DOHH2 (cell line): ENCODE data around the gene CDK16.

Source experiments
- H3F3A ChIP-seq: fragments of 200-600 bp; sonication (generic), shearing (Covaris generic); 2 replicates; pipeline ENCODE4 v1.6.0; 2016; ENCODE audit warnings: antibody characterized with exemption, mild to moderate bottlenecking; ENCODE audit not compliant: control insufficient read depth, insufficient read depth
- H3K27ac ChIP-seq: fragments of 200-600 bp; sonication (generic); 2 replicates; pipeline ENCODE4 v1.5.1; 2014; ENCODE audit warnings: low read depth, mild to moderate bottlenecking, low read length, moderate library complexity
- H3K27me3 ChIP-seq: fragments of 200-600 bp; sonication (generic); 2 replicates; pipeline ENCODE4 v1.6.1; 2014; ENCODE audit warnings: mild to moderate bottlenecking, low read length, mixed read lengths; ENCODE audit not compliant: control insufficient read depth
- H3K36me3 ChIP-seq: fragments of 200-600 bp; sonication (generic); 2 replicates; pipeline ENCODE4 v1.6.1; 2014; ENCODE audit warnings: mild to moderate bottlenecking, low read length, moderate library complexity, mixed read lengths; ENCODE audit not compliant: control insufficient read depth
- H3K4me1 ChIP-seq: fragments of 200-600 bp; sonication (generic); 2 replicates; pipeline ENCODE4 v1.6.1; 2014; ENCODE audit warnings: mild to moderate bottlenecking, low read length, mixed read lengths; ENCODE audit not compliant: control insufficient read depth
- H3K4me2 ChIP-seq: fragments of 200-600 bp; sonication (generic); 2 replicates; pipeline ENCODE4 v1.6.0; 2014; ENCODE audit warnings: mild to moderate bottlenecking, low read length, moderate library complexity
- H3K4me3 ChIP-seq: fragments of 200-600 bp; sonication (generic); 2 replicates; pipeline ENCODE4 v1.5.1; 2014; ENCODE audit warnings: mild to moderate bottlenecking, low read length, mixed read lengths
- H3K79me2 ChIP-seq: fragments of 200-600 bp; sonication (generic); 2 replicates; pipeline ENCODE4 v1.6.1; 2014; ENCODE audit warnings: mild to moderate bottlenecking, low read length, mixed read lengths; ENCODE audit not compliant: control insufficient read depth
- H3K9me2 ChIP-seq: fragments of 200-600 bp; sonication (generic); replicated peaks from 2 replicates; pipeline ENCODE4 v1.6.1; 2014; ENCODE audit warnings: mild to moderate bottlenecking, low read length, mixed read lengths; ENCODE audit not compliant: control insufficient read depth
- H3K9me3 ChIP-seq: fragments of 200-600 bp; sonication (generic); 2 replicates; pipeline ENCODE4 v1.6.1; 2014; ENCODE audit warnings: antibody characterized with exemption, low read length, mixed read lengths; ENCODE audit not compliant: control insufficient read depth, insufficient read depth
- H4K20me1 ChIP-seq: fragments of 200-600 bp; sonication (generic); 2 replicates; pipeline ENCODE4 v1.6.0; 2014; ENCODE audit warnings: low read depth, mild to moderate bottlenecking, antibody characterized with exemption, low read length, moderate library complexity; ENCODE audit not compliant: control insufficient read depth, insufficient read depth
- CTCF ChIP-seq: fragments of 200-600 bp; sonication (generic); IDR thresholded peaks from one replicate; pipeline ENCODE4 v1.5.1; 2014; ENCODE audit warnings: antibody characterized with exemption, mild to moderate bottlenecking, low read depth, low read length; ENCODE audit not compliant: poor library complexity, severe bottlenecking
- EZH2phosphoT487 ChIP-seq: fragments of 200-600 bp; sonication (generic); IDR thresholded peaks from 2 replicates; pipeline ENCODE4 v1.6.1; 2017; ENCODE audit warnings: borderline replicate concordance, mild to moderate bottlenecking, antibody characterized with exemption, low read length, moderate library complexity, mixed read lengths

CDK16 gene

GRCh38 chrX:47223476-47224250 is 5.2 kb downstream of the CDK16 start:
- H3K79me2 ChIP-seq = peaks cover 43% of the 10 kb centered on the region
- H3K27ac ChIP-seq = no peak overlapping the region
- no peaks in the 10 kb centered on the region for H3F3A ChIP-seq
- no peak overlapping the region for H3K4me3 ChIP-seq
- TF ChIP-seq EZH2phosphoT487 = no peak
- no peak for TF ChIP-seq CTCF
- no peaks in the 10 kb centered on the region for H3K9me3 ChIP-seq
- H3K36me3 ChIP-seq = peaks cover 87% of the 10 kb centered on the region
- peaks cover 14% of the 10 kb centered on the region for H4K20me1 ChIP-seq
- no peaks in the 10 kb centered on the region for H3K9me2 ChIP-seq
- H3K27me3 ChIP-seq = no peaks in the 10 kb centered on the region
- H3K4me2 ChIP-seq = no peak overlapping the region
- H3K4me1 ChIP-seq = peaks cover 13% of the 10 kb centered on the region

GRCh38 chrX:47224266-47224895 is 5.9 kb downstream of the CDK16 start:
- H3K79me2 ChIP-seq = peaks cover 36% of the 10 kb centered on the region
- peaks cover 13% of the 10 kb centered on the region for H3K4me1 ChIP-seq
- H3K4me2 ChIP-seq = no peak overlapping the region
- TF ChIP-seq EZH2phosphoT487 = no peak
- peaks cover 13% of the 10 kb centered on the region for H4K20me1 ChIP-seq
- H3K36me3 ChIP-seq = peaks cover 85% of the 10 kb centered on the region
- H3K27ac ChIP-seq = no peak overlapping the region
- H3F3A ChIP-seq = no peaks in the 10 kb centered on the region
- no peak overlapping the region for H3K4me3 ChIP-seq
- H3K27me3 ChIP-seq = no peaks in the 10 kb centered on the region
- H3K9me2 ChIP-seq = no peaks in the 10 kb centered on the region
- no peaks in the 10 kb centered on the region for H3K9me3 ChIP-seq

GRCh38 chrX:47224896-47225290 is 6.4 kb downstream of the CDK16 start:
- TF ChIP-seq CTCF (no peak), EZH2phosphoT487 (no peak)
- Histone ChIP-seq H3K4me1 (peaks cover 10% of the 10 kb centered on the region), H3K4me2 (no peak overlapping the region), H3K4me3 (no peak overlapping the region), H3K79me2 (peaks cover 31% of the 10 kb centered on the region), H3K27me3 (no peaks in the 10 kb centered on the region), H3K27ac (no peak overlapping the region), H3F3A (no peaks in the 10 kb centered on the region), H3K9me2 (no peaks in the 10 kb centered on the region), H3K36me3 (peaks cover 82% of the 10 kb centered on the region), H4K20me1 (peaks cover 9% of the 10 kb centered on the region), H3K9me3 (no peaks in the 10 kb centered on the region)

GRCh38 chrX:47226071-47226470 is 7.6 kb downstream of the CDK16 start:
- no peak overlapping the region for H3K4me2 ChIP-seq
- no peaks in the 10 kb centered on the region for H3F3A ChIP-seq
- H3K36me3 ChIP-seq = peaks cover 73% of the 10 kb centered on the region
- no peaks in the 10 kb centered on the region for H4K20me1 ChIP-seq
- TF ChIP-seq EZH2phosphoT487 = no peak
- no peak for TF ChIP-seq CTCF
- H3K27ac ChIP-seq = no peak overlapping the region
- H3K4me3 ChIP-seq = no peak overlapping the region
- H3K9me3 ChIP-seq = no peaks in the 10 kb centered on the region
- no peaks in the 10 kb centered on the region for H3K4me1 ChIP-seq
- H3K9me2 ChIP-seq = no peaks in the 10 kb centered on the region
- no peaks in the 10 kb centered on the region for H3K27me3 ChIP-seq
- peaks cover 19% of the 10 kb centered on the region for H3K79me2 ChIP-seq
